Ectodermal cell (in vitro differentiated cells): Measurements from ENCODE around the gene SSR2.
"Not testable (repeated sequence)": the region's sequence is repeated elsewhere in the genome, so short reads cannot be mapped to it uniquely, and the experiment has no call there.

Experiments
- H3K27ac ChIP-seq: 2 replicates; pipeline ENCODE4 v1.7.0; 2013; ENCODE audit warnings: mild to moderate bottlenecking, low read depth, low read length; ENCODE audit not compliant: insufficient read depth, poor library complexity, severe bottlenecking
- H3K27me3 ChIP-seq: 2 replicates; pipeline ENCODE4 v1.7.0; 2013; ENCODE audit warnings: mild to moderate bottlenecking, low read length; ENCODE audit not compliant: insufficient read depth, control insufficient read depth, poor library complexity, severe bottlenecking
- H3K36me3 ChIP-seq: one replicate; pipeline ENCODE4 v1.7.0; 2013; ENCODE audit warnings: low read length; ENCODE audit not compliant: control insufficient read depth, insufficient read depth
- H3K4me1 ChIP-seq: one replicate; pipeline ENCODE4 v1.7.0; 2013; ENCODE audit warnings: low read length; ENCODE audit not compliant: control insufficient read depth, insufficient read depth
- H3K4me3 ChIP-seq: 2 replicates; pipeline ENCODE4 v1.7.0; 2013; ENCODE audit warnings: low read depth, low read length, control low read depth; ENCODE audit not compliant: insufficient read depth
- H3K9me3 ChIP-seq: 2 replicates; pipeline ENCODE4 v1.7.0; 2013; ENCODE audit warnings: mild to moderate bottlenecking, low read length, moderate library complexity; ENCODE audit not compliant: control insufficient read depth
- WGBS, 2 experiments: methylation state at CpG; one replicate each; pipeline ENCODE4 v1.1.7; 2013; ENCODE audit warnings: missing lambda C conversion rate in 2 of 2; 5-methylcytosine and 5-hydroxymethylcytosine counted together

The SSR2 gene

DNA sequence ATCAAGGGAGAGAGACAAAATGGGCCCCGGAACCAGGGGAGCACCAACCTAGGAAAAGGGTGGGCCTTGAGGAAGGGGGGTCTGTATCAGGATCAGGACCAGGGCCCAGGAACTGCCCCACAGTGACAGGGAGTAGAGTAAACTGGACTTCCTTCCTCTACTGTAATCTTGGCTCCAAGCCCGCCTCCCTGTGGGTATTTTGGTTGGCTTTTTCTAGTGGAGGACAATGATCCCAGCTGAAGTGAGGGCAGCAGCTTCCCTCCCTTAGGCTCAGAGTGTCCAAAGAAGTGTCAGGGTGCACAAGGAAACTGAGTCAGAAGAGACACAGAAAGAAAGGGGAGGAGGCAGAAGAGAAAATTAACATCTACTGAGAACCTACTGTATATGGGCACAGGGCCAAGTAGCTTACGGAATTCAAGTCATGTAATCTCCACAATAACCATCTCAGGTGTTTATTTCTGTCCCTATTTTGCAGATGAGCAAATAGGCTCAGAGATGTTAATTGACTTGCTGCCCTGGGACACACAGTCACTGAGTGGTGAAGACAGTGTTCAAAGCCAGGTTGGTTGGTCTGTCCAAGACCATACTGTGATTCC, 28.0 kb upstream of the SSR2 start:
- Histone ChIP-seq H3K4me1 (peaks cover 4% of the 10 kb centered on the region), H3K4me3 (no peak overlapping the region), H3K27ac (no peak overlapping the region), H3K27me3 (no peaks in the 10 kb centered on the region), H3K9me3 (no peaks in the 10 kb centered on the region), H3K36me3 (peaks cover 35% of the 10 kb centered on the region)
- WGBS, 2 experiments = 96 to 98% methylated on average over 3 of the region's 3 CpGs

- H3K36me3 ChIP-seq = peaks cover 58% of the 10 kb centered on the region
- no peak overlapping the region for H3K27ac ChIP-seq
- WGBS, 2 experiments = 92 to 95% methylated on average over 4 of the region's 4 CpGs
Measured at GRCh38 chr1:156045076-156045475, 24.3 kb upstream of the SSR2 start.

GRCh38 chr1:156042828-156043227, 22.1 kb upstream of the SSR2 start:
- no peaks in the 10 kb centered on the region for H3K4me1 ChIP-seq
- peaks cover 57% of the 10 kb centered on the region for H3K36me3 ChIP-seq
- H3K27me3 ChIP-seq = no peaks in the 10 kb centered on the region
- no peak overlapping the region for H3K27ac ChIP-seq
- H3K9me3 ChIP-seq = no peaks in the 10 kb centered on the region
- WGBS, 2 experiments = 91 to 100% methylated on average over 3 of the region's 3 CpGs
- no peak overlapping the region for H3K4me3 ChIP-seq

More at GRCh38 chr1:156045076-156045475, 24.3 kb upstream of the SSR2 start:
- no peaks in the 10 kb centered on the region for H3K4me1 ChIP-seq
- H3K9me3 ChIP-seq = no peaks in the 10 kb centered on the region
- H3K27me3 ChIP-seq = no peaks in the 10 kb centered on the region
- no peak overlapping the region for H3K4me3 ChIP-seq

DNA sequence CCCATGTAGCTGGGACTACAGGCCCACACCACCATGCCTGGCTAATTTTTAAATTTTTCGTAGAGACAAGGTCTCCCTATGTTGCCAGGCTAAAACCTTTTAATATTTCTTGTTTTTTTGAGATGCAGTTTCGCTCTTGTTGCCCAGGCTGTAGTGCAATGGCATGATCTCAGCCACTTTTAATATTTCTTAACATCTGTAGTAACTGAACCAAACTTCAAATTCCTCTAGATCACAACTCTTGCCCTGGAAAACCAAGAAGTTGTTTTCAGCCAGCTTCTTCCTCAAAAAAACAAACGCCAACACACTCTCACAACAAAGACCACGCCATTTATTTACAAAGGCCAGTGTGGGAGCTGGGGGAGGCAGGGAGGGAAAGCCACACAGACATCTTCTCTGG, 14.2 kb upstream of the SSR2 start:
- H3K27me3 ChIP-seq, H3K4me3 ChIP-seq, H3K4me1 ChIP-seq, H3K27ac ChIP-seq, H3K9me3 ChIP-seq: not testable (repeated sequence)
- peaks cover 13% of the 10 kb centered on the region for H3K36me3 ChIP-seq
- 88 to 96% methylated on average over 2 of the region's 4 CpGs for WGBS, 2 experiments

DNA sequence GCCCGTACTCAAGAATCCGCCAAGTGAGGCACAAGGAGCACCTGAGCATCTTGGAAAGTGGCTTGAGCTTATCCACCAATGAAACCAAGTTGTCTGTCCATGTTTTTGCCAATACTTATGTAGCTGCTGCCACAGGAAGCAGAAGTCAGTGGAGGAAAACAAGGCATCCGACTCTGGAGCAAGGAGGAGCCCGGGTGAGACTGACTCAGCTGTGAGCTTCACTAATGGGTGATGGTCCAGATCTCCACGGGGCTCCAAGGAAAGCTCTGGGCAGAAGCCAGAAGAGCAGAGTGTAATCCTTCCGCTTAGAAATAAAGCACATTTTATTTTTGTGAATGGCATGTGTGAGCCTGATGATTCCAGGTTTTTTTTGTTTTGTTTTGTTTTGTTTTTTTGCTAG, 12.3 kb upstream of the SSR2 start:
- no peaks in the 10 kb centered on the region for H3K4me1 ChIP-seq
- H3K36me3 ChIP-seq = peaks cover 2% of the 10 kb centered on the region
- no peak overlapping the region for H3K4me3 ChIP-seq
- no peak overlapping the region for H3K27ac ChIP-seq
- WGBS, 2 experiments = 91 to 94% methylated on average over 6 of the region's 6 CpGs
- no peaks in the 10 kb centered on the region for H3K9me3 ChIP-seq
- H3K27me3 ChIP-seq = no peaks in the 10 kb centered on the region

DNA sequence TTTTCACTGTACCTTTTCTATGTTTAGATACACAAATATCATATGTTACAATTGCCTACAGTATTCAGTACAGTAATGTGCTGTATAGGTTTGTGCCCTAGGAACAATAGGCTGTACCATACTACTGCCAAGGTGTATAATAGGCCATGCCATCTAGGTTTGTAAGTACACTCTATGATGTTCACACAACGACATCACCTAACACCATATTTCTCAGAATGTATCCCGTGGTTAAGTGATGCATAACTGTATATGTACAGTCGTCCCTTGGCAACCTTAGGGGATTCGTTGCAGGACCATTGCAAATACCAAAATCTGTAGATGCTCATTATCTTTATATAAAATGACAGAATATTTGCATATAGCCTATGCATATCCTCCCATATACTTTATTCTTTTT, 5.8 kb upstream of the SSR2 start:
- Histone ChIP-seq H3K4me3 (no peak overlapping the region), H3K9me3 (no peaks in the 10 kb centered on the region), H3K27me3 (peaks cover 7% of the 10 kb centered on the region), H3K27ac (no peak overlapping the region), H3K36me3 (no peaks in the 10 kb centered on the region), H3K4me1 (no peaks in the 10 kb centered on the region)
- WGBS, 2 experiments = 87 to 93% methylated on average over 4 of the region's 4 CpGs

- Histone ChIP-seq H3K9me3 (no peaks in the 10 kb centered on the region), H3K4me3 (no peak overlapping the region), H3K27me3 (peaks cover 7% of the 10 kb centered on the region), H3K36me3 (no peaks in the 10 kb centered on the region), H3K27ac (no peak overlapping the region), H3K4me1 (no peaks in the 10 kb centered on the region)
- 15 to 18% methylated on average over 9 of the region's 9 CpGs for WGBS, 2 experiments
Measured at GRCh38 chr1:156025876-156026275, 5.1 kb upstream of the SSR2 start.

GRCh38 chr1:156024801-156025200, 4.0 kb upstream of the SSR2 start:
- no peak overlapping the region for H3K4me3 ChIP-seq
- no peaks in the 10 kb centered on the region for H3K36me3 ChIP-seq
- peaks cover 7% of the 10 kb centered on the region for H3K27me3 ChIP-seq
- no peak overlapping the region for H3K27ac ChIP-seq
- no peaks in the 10 kb centered on the region for H3K9me3 ChIP-seq
- H3K4me1 ChIP-seq = peaks cover 3% of the 10 kb centered on the region
- WGBS, 2 experiments = 91 to 95% methylated on average over 5 of the region's 5 CpGs

GRCh38 chr1:156021954-156022353, 1.2 kb upstream of the SSR2 start:
- H3K9me3 ChIP-seq = no peaks in the 10 kb centered on the region
- H3K27me3 ChIP-seq = peaks cover 7% of the 10 kb centered on the region
- H3K4me1 ChIP-seq = peaks cover 7% of the 10 kb centered on the region
- H3K27ac ChIP-seq = no peak overlapping the region
- WGBS, 2 experiments = 85 to 93% methylated on average over 2 of the region's 2 CpGs
- H3K36me3 ChIP-seq = peaks cover 11% of the 10 kb centered on the region
- H3K4me3 ChIP-seq = no peak overlapping the region

DNA sequence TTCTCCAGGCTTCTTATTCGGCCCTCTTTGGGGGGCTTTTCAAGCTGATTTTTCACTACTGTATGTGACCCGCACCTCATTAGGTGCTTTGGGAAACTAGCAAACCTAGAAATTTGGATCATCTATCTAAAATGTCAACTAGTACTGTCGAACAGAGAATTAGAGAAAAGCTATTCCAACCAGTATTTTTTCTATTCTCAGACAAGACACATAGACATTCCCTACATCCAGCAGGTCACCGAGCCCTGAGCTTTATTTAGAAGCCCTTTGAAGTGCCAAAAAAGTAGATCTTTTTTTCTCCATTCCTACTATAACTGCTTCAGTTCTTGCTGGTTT, 310 bp upstream of the SSR2 start:
- H3K4me1 ChIP-seq = peaks cover 7% of the 10 kb centered on the region
- H3K27me3 ChIP-seq = peaks cover 7% of the 10 kb centered on the region
- 22 to 24% methylated on average over 4 of the region's 4 CpGs for WGBS, 2 experiments
- H3K9me3 ChIP-seq = no peaks in the 10 kb centered on the region
- H3K27ac ChIP-seq = no peak overlapping the region
- H3K4me3 ChIP-seq = peak overlapping the region; percentile 77
- H3K36me3 ChIP-seq = peaks cover 15% of the 10 kb centered on the region

DNA sequence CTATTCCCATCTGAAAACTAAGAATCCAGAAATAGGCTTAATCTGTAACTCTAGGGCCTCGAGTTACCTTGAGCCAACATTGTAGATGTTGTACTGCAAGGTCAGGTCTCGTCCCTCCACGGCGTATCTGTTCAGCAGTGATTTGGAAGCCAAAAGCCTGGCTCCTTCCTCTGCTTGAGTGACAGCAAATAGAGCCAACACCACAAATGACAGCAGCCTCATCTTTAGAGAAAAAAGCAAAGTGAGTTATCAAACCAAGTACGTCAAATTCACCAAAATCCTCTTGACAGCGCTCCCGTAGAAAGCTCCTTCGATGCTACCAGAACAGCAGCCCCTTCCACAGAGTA, 832 bp downstream of the SSR2 start:
- Histone ChIP-seq H3K27ac (no peak overlapping the region), H3K4me3 (peak overlapping the region; percentile 77), H3K4me1 (peaks cover 7% of the 10 kb centered on the region), H3K36me3 (peaks cover 18% of the 10 kb centered on the region), H3K9me3 (no peaks in the 10 kb centered on the region), H3K27me3 (peaks cover 7% of the 10 kb centered on the region)
- 76 to 83% methylated on average over 8 of the region's 8 CpGs for WGBS, 2 experiments
